ENCODE measurements around the gene LRP3.

- TF ChIP-seq CTCF (IDR thresholded peaks at IDR 0.05) (no peak), POLR2A (IDR thresholded peaks at IDR 0.05) (no peak)
Measured at GRCh38 chr19:33175886-33176669, 18.1 kb upstream of the LRP3 start.
